ENCODE data around the gene ERN1.

- TF ChIP-seq EZH2 (IDR thresholded peaks at IDR 0.05; ENCODE audit: borderline replicate concordance, insufficient read depth, low read length, poor library complexity, severe bottlenecking), result no peak
- no peak for TF ChIP-seq POLR2AphosphoS5 (IDR thresholded peaks at IDR 0.05)
- TF ChIP-seq TAF1 (IDR thresholded peaks at IDR 0.05; ENCODE audit: low read depth), result no peak
- no peak for TF ChIP-seq CTCF (IDR thresholded peaks at IDR 0.05; ENCODE audit: poor library complexity, severe bottlenecking)
- no peak for TF ChIP-seq REST (IDR thresholded peaks at IDR 0.05; ENCODE audit: borderline replicate concordance)
- TF ChIP-seq SMC3 (conservative IDR thresholded peaks at IDR 0.05; ENCODE audit: poor library complexity), result no peak
- no peak for TF ChIP-seq EP300 (conservative IDR thresholded peaks at IDR 0.05; ENCODE audit: poor library complexity, severe bottlenecking)
- TF ChIP-seq RAD21 (conservative IDR thresholded peaks at IDR 0.05), result no peak
- TF ChIP-seq MXI1 (conservative IDR thresholded peaks at IDR 0.05; ENCODE audit: poor library complexity, severe bottlenecking), result no peak
Measured at GRCh38 chr17:64128787-64129514, 993 bp downstream of the ERN1 start.

Measured in neural cell (in vitro differentiated cells).